Common myeloid progenitor, CD34-positive (primary cell): ENCODE measurements around the gene ACADVL.

Experiments
- CTCF ChIA-PET: fragments of 350-600 bp; sonication (Branson Sonifier 250); formaldehyde crosslinking; loops from one replicate; lab custom pipeline; 2021; ENCODE audit warnings: antibody characterized with exemption; lab: Charles Lee
- POLR2A ChIA-PET: fragments of 350-600 bp; sonication (Branson Sonifier 250); formaldehyde crosslinking; loops from one replicate; lab custom pipeline; 2021; ENCODE audit warnings: antibody characterized with exemption; lab: Charles Lee
- DNase-seq, 3 donors: peaks; one replicate each; pipeline versions ENCODE4 v3.0.0 to v3.0.0-alpha.2; 2013
- H3K27ac ChIP-seq, 2 experiments: 1 replicate in 1 of 2; 2 replicates in 1 of 2; pipeline ENCODE4 v1.7.0; 2013; ENCODE audit warnings: inconsistent platforms in 2 of 2, low read length in 2 of 2, mild to moderate bottlenecking in 2 of 2, low read depth in 1 of 2, moderate library complexity in 1 of 2; ENCODE audit not compliant: severe bottlenecking in 2 of 2, insufficient read depth in 1 of 2, poor library complexity in 1 of 2
- H3K27me3 ChIP-seq, 5 experiments: replicated peaks in 2 of 5; 1 replicate in 3 of 5; 2 replicates in 2 of 5; pipeline versions ENCODE4 v1.6.1 to v1.7.0; 2013; ENCODE audit warnings: low read length in 4 of 5, mild to moderate bottlenecking in 2 of 5, moderate library complexity in 2 of 5, inconsistent platforms in 1 of 5; ENCODE audit not compliant: insufficient read depth in 5 of 5, control insufficient read depth in 4 of 5
- H3K36me3 ChIP-seq, 4 experiments: 1 replicate in 2 of 4; 2 replicates in 2 of 4; pipeline versions ENCODE4 v1.6.1 to v1.7.0; 2013; ENCODE audit warnings: low read length in 3 of 4, control low read depth in 1 of 4, mild to moderate bottlenecking in 1 of 4; ENCODE audit not compliant: control insufficient read depth in 4 of 4, insufficient read depth in 4 of 4
- H3K4me1 ChIP-seq, 4 experiments: 1 replicate in 3 of 4; 2 replicates in 1 of 4; pipeline versions ENCODE4 v1.6.1 to v1.7.1; 2013; ENCODE audit warnings: low read length in 3 of 4, mild to moderate bottlenecking in 3 of 4, control low read depth in 1 of 4, inconsistent platforms in 1 of 4, moderate library complexity in 1 of 4; ENCODE audit not compliant: control insufficient read depth in 4 of 4, insufficient read depth in 4 of 4; ENCODE audit errors: control extremely low read depth in 1 of 4
- H3K4me3 ChIP-seq, 7 experiments: 1 replicate in 4 of 7; 2 replicates in 3 of 7; pipeline versions ENCODE4 v1.5.1 to v1.7.0; 2013; ENCODE audit warnings: mild to moderate bottlenecking in 7 of 7, low read length in 6 of 7, moderate library complexity in 6 of 7, inconsistent platforms in 2 of 7, low read depth in 2 of 7, control low read depth in 1 of 7; ENCODE audit not compliant: insufficient read depth in 4 of 7, control insufficient read depth in 1 of 7; ENCODE audit errors: extremely low read depth in 1 of 7
- H3K9me3 ChIP-seq, 5 experiments: 1 replicate in 4 of 5; 2 replicates in 1 of 5; pipeline versions ENCODE4 v1.6.1 to v1.7.1; 2013; ENCODE audit warnings: low read length in 4 of 5, mild to moderate bottlenecking in 2 of 5, inconsistent platforms in 1 of 5, low read depth in 1 of 5, moderate library complexity in 1 of 5; ENCODE audit not compliant: control insufficient read depth in 4 of 5, insufficient read depth in 2 of 5; ENCODE audit errors: control extremely low read depth in 1 of 5
- WGBS: methylation state at CpG from one replicate; pipeline ENCODE4 v1.1.5; 2013; ENCODE audit not compliant: insufficient coverage; 5-methylcytosine and 5-hydroxymethylcytosine counted together

ACADVL gene

DNA sequence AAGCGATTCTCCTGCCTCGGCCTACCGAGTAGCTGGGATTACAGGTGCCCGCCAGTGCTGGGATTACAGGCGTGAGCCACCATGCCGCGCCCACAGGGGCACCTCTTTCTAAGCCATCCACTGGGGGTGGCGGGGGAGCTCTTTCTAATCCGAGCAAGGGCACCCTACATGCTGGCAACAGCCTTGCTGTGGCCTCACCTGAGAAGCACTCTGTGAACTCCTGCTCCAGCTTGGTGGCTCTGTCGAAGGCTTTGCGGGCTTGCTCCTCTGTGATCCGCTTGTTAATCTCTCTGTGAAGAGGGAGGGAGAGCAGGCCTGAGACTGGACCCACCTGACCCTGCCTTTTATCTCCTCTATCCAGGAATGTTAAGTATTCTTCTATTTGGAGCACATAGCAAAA is 28.7 kb upstream of the ACADVL start:
- no peak overlapping the region for H3K27ac ChIP-seq
- DNase-seq, result no peak
- H3K27me3 ChIP-seq, result no peaks in the 10 kb centered on the region
- H3K9me3 ChIP-seq, result no peaks in the 10 kb centered on the region
- no peaks in the 10 kb centered on the region for H3K4me1 ChIP-seq
- POLR2A ChIA-PET, result no interaction called here
- no peak overlapping the region for H3K4me3 ChIP-seq
- CTCF ChIA-PET, result interaction anchor here (0.7 to 0.8 kb wide), 2 partner anchors 10 to 29 kb away, joined by 3 read pairs; no protein-coding TSS in a partner anchor
- peaks cover 3 to 56% (median 34%) of the 10 kb centered on the region in 4 experiments for H3K36me3 ChIP-seq
- WGBS, result 99% methylated on average over 11 of the region's 12 CpGs

DNA sequence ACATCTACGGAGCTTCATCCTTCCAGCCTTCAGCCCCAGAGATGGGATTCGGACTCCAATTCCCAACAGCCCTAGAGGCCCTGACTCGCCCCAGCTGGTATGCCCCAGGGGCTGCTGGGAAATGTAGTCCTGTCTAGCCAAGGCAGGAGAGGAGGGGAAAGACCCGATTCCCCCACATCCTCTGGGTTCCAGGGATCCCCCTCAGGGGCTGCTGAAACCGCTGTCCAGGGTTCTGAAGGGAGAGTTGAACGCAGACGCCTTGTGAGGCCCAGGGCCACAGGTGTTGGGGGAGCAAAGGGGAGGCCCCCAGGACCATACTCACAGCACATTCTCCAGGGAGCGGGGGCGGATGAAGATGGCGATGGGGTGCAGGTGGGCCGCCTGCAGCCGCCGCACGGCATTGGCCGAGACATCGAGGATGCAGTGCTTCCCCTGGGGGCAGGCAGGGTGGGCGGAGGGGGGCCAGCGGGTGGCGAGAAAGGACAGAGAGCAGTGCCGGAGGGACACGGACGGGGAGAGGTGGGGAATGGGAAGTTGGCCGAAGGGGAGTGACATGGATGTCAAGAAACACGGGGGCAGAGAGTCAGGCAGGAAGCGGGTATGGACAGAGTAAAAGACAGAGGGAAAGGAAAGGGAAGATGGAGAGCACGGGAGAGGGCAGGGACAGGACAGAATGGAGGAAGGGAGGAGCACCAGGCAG is 28.0 kb upstream of the ACADVL start:
- peak in 2 of 3 donors; percentile 33 to 39 for DNase-seq
- POLR2A ChIA-PET, result no interaction called here
- no peak overlapping the region for H3K27ac ChIP-seq
- H3K4me1 ChIP-seq, result no peaks in the 10 kb centered on the region
- H3K36me3 ChIP-seq, result peaks cover 4 to 62% (median 40%) of the 10 kb centered on the region in 4 experiments
- H3K27me3 ChIP-seq, result no peaks in the 10 kb centered on the region
- no peak overlapping the region for H3K4me3 ChIP-seq
- WGBS, result 93% methylated on average over 24 of the region's 26 CpGs
- CTCF ChIA-PET, result no interaction called here
- H3K9me3 ChIP-seq, result no peaks in the 10 kb centered on the region

DNA sequence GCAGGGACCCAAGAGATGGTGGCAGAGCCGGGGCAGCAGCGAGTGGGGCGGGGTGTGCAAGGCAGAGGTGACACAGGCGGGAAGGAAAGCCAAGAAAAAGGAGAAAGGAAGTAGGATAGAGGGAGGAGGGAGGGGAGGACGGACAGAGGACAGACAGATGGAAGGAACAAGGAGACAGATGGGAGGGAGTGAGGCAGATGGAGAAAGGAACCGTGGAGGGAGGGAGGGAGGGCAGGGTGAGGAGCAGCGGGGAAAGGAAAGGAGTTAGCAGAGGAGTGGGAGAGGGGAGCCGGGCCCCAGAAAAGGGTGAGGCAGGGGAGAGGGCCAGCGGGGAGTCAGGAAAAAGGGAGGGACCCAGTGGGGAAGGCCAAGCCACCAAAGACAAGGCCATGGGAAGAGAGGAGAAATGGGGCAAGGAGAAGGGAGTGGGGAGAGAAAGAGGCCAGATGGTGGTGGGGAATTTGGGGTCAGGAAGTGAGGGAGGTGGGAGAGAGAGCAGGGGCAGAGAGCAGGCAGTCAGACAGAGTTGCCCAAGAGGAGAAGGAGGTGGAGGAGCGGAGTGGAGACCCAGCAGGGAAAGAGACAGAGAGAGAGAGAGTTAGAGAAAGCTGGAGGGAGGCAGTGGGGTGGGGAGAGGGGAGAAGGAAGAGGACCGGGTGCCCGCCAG is 27.3 kb upstream of the ACADVL start:
- Histone ChIP-seq H3K4me3 (no peak overlapping the region), H3K9me3 (no peaks in the 10 kb centered on the region), H3K36me3 (peaks cover 8 to 67% (median 46%) of the 10 kb centered on the region in 4 experiments), H3K27me3 (no peaks in the 10 kb centered on the region), H3K4me1 (no peaks in the 10 kb centered on the region), H3K27ac (no peak overlapping the region)
- WGBS, result 96% methylated on average over 11 of the region's 12 CpGs
- DNase-seq, result no peak
- ChIA-PET CTCF (no interaction called here), POLR2A (no interaction called here)

DNA sequence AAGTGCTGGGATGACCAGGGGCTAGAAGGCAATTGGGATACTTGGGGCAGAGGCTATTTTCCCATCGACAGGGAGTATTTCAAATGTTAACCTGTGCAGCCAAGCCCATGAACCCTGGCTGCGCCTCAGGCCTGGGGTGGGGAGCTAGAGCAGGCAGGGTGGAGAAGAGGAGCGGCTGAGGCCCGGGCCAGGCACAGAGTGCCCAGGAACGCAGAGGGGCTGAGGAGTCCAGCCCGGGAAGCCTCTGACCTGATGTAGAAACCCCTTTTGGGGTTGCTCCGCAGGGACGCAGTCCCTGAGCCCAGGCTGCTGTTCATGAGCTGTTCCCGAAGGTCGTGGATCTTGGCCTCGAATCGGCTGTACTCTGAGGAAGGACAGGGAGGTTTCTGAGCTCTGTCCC is 23.8 kb upstream of the ACADVL start:
- no peak overlapping the region for H3K4me3 ChIP-seq
- H3K4me1 ChIP-seq, result no peaks in the 10 kb centered on the region
- peaks cover 9 to 63% (median 46%) of the 10 kb centered on the region in 4 experiments for H3K36me3 ChIP-seq
- CTCF ChIA-PET, result interaction anchor here (2.0 kb wide), 1 partner anchor 10 kb away, joined by 6 read pairs; no protein-coding TSS in a partner anchor
- no peak for DNase-seq
- POLR2A ChIA-PET, result no interaction called here
- no peaks in the 10 kb centered on the region for H3K27me3 ChIP-seq
- no peak overlapping the region for H3K27ac ChIP-seq
- no peaks in the 10 kb centered on the region for H3K9me3 ChIP-seq
- 98% methylated on average over 11 of the region's 12 CpGs for WGBS

DNA sequence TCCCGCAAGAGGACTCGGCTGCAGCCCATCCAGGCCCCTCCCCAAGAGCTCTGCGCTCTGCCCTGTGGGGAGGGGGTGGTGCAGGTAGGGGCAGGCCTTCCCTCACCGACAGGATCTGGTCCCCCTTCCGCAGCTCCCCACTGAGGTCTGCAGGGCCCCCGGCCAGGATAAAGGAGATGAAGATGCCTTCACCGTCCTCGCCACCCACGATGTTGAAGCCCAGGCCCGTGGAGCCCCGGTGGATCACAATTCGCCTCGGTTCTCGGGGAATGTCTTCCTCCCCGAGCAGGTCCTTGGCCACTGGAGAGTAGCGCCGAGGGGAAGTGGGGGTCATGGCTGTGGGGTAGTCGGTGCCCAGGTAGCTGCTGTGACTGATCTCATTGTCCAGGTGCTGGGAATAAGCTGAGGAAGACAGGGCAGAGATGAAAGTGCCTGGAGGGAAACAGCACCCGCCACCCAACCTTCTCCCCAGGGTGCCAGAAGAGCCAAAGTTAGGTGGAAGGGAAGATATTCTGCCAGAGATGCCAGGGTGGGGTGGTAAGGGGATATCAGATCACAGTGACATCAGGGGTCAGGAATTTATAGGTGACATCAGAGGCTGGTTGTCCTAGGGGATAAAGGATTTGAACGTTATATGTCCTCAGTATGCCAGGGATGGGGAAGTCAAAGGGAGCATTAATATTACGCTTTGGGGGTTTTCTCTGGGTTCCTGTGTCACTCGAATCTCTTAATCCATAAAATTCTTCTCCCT is 22.9 kb upstream of the ACADVL start:
- H3K4me1 ChIP-seq, result no peaks in the 10 kb centered on the region
- CTCF ChIA-PET, result interaction anchor here (2.0 kb wide), 1 partner anchor 11 kb away, joined by 6 read pairs; no protein-coding TSS in a partner anchor
- no peaks in the 10 kb centered on the region for H3K27me3 ChIP-seq
- no peak overlapping the region for H3K27ac ChIP-seq
- no peaks in the 10 kb centered on the region for H3K9me3 ChIP-seq
- WGBS, result 97% methylated on average over 15 of the region's 22 CpGs
- peaks cover 9 to 62% (median 46%) of the 10 kb centered on the region in 4 experiments for H3K36me3 ChIP-seq
- DNase-seq, result no peak
- POLR2A ChIA-PET, result no interaction called here
- H3K4me3 ChIP-seq, result no peak overlapping the region

DNA sequence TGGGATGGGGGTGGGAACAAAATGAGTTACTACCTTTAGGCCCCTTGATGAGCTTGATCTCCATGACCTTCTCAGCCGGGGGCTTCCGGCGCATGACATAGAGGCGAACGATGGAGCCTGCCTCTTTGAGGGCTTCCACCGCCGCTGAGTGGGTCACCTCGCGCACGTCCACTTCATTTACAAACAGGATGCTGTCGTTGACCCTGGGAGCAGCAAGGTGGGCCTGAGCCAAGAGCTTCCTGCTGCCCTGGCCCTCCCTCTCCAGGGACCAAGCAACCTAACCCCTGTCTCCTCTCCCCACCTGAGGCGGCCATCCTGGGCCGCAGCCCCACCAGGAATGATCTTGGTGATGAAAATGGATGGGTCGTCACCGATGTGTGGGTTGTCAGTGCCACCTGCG is 16.3 kb upstream of the ACADVL start:
- H3K36me3 ChIP-seq, result peaks cover 6 to 28% (median 18%) of the 10 kb centered on the region in 4 experiments
- 98% methylated on average over 10 of the region's 16 CpGs for WGBS
- H3K4me3 ChIP-seq, result no peak overlapping the region
- POLR2A ChIA-PET, result no interaction called here
- DNase-seq, result no peak
- H3K9me3 ChIP-seq, result no peaks in the 10 kb centered on the region
- CTCF ChIA-PET, result interaction anchor here (0.9 kb wide), 1 partner anchor 10 kb away, joined by 3 read pairs; no protein-coding TSS in a partner anchor
- peaks cover 0 to 17% (median 11%) of the 10 kb centered on the region in 4 experiments for H3K4me1 ChIP-seq
- H3K27me3 ChIP-seq, result no peaks in the 10 kb centered on the region
- H3K27ac ChIP-seq, result no peak overlapping the region
